CD4-positive, alpha-beta T cell treated with Interleukin-10 for 1 hour (primary cell): Measurements from ENCODE around the gene SLC30A9.

Experiments used
- DNase-seq: peaks from one replicate; pipeline ENCODE4 v3.0.0-alpha.2; 2020

The SLC30A9 gene

DNA sequence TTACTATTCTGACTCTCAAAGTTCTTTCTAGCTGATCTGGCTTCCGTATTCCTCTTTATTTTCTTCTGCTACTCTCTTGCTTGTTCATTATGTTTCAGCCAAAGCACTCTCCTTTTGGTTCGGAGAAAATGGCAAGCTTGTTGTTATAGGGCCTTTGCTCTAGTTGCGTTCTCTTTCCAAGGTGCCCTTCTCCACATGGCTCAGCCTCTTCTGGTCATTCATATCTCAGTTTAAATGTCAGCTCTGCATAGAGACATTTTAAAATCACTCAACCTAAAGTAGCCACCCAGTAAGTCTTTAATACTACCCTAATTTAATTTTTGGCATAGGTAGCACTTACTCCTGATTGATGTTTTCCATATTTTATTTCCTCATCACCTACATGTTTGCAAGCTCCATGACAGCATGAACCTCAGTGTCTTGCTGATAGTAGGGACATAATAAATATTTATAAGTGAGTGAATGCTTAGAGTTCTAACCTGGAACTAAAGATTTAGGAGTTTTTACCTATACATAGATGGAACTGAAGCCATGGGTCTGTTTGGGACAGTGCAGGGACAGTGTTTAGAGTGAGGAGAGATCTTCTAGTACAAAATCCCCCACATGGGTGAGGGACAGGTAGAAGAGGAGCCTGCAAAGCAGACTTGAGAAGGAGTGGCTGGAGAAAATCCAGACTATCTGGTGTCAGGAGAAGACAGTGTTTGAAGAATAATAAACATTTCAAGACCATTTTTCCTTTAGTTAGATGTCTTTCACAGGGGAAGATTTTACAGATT lies 17.9 kb downstream of the SLC30A9 start:
- no peak for DNase-seq

GRCh38 chr4:42015438-42015837 lies 25.1 kb downstream of the SLC30A9 start:
- DNase-seq: no peak

DNA sequence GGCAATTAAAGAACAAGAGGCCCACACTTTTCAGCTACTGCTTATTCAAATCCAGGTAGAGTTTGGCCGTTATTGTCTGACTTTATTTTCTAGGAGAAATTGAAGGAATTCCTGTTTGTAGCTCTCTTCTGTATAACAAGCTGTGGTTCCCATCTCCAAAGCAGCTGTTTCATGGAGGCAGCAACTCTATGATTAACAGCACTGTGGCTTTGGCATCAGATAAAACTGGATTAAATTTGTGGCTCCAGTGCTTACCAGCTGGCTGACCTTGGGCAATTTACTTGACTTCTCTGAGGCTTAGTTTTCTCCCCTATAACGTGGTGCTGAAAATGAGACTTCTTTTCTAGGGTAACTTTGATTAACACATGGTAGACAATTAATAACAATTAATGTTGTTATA lies 28.1 kb downstream of the SLC30A9 start:
- DNase-seq: no peak

- no peak for DNase-seq
Measured at GRCh38 chr4:42048394-42048793, 58.1 kb downstream of the SLC30A9 start.

GRCh38 chr4:42050516-42051249 lies 60.4 kb downstream of the SLC30A9 start:
- no peak for DNase-seq

GRCh38 chr4:42066402-42066801 lies 76.1 kb downstream of the SLC30A9 start:
- no peak for DNase-seq

DNA sequence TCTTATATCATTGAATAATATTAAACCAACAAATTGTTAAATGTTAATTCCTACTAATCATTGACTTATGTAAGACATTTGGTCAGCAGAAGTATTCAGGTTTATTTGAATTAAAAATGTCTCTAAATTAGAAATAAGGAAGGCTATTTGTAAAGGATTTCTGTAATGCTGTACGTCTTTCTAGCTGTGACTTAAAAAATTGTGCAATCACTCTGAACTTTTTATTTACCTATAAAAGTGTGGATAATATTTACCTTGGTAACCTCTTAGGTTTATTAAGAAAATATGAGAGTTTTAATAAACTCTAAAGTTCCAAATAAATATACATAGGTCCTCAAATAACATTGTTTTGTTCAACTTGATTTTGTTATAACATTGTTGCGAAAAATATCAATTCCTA lies 76.9 kb downstream of the SLC30A9 start:
- no peak for DNase-seq

DNA sequence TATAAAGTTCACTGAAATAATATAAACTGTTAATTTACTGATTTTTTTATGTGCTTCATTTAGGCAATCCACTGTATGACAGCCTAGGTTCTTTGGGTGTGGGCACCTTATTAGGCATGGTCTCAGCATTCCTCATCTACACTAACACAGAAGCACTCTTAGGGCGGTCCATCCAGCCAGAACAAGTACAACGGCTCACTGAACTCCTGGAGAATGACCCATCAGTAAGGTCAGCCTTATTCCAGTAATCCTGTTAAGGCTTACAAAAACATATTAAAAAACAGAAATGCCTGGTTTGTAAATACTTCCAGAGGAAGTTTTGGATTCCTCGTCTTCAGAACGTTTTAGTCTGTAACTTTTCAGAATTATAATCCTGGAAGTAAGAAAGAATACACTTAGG lies 80.1 kb downstream of the SLC30A9 start:
- no peak for DNase-seq

DNA sequence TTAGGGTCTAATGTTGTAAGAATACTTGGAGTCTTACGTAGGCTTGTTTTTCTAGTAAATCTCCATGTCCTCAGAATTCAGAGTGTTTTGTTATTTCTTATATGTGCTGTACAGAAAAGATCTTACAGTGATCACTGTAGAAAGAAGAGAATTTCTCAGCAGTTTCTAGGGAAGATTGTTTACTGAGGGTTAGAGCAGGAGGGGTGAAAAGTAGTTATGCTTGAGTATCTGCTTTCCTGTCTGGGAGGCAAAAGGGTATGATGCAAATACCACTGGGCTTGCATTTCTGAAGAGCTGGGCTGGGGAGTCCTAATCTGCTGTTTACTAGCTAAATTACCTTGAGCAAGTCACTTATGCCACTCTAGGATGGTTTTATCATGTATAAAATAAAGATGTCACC lies 84.0 kb downstream of the SLC30A9 start:
- DNase-seq: no peak

DNA sequence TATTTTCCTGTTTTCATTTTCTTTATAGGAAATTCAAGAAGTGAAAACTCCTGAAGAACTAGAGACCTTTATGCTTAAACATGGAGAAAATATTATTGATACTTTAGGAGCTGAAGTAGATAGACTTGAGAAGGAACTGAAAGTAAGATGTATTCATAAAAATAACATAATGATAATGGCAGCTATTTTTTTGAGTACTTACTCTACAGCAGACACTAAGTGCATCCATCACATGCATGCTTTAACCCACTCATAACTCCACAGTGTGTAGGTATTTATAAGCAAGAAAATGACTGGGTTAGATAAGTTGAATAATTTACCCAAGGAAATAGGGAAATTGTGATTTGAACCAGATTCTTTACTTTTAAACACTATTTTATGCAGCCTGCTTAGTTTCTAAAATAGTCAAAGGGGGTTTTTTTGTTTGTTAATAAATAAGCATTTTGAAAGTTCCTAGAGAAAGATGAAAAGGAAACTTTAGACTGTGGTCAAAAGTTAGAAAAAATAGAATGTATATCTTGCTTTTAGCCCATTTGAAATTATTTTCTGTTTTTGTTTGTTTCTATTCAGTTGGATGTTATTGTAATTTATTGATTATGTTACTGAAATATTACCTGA lies 88.0 kb downstream of the SLC30A9 start:
- no peak for DNase-seq

- no peak for DNase-seq
Measured at GRCh38 chr4:42080306-42080705, 90.0 kb downstream of the SLC30A9 start.

GRCh38 chr4:42083816-42084215 lies 93.5 kb downstream of the SLC30A9 start:
- no peak for DNase-seq

GRCh38 chr4:42088386-42088785 lies 98.1 kb downstream of the SLC30A9 start:
- DNase-seq: no peak

- no peak for DNase-seq
Measured at GRCh38 chr4:42101446-42101975, 111.2 kb downstream of the SLC30A9 start.

- DNase-seq: no peak
Measured at GRCh38 chr4:42104521-42104920, 114.2 kb downstream of the SLC30A9 start.

GRCh38 chr4:42112846-42113245 lies 122.5 kb downstream of the SLC30A9 start:
- no peak for DNase-seq

DNA sequence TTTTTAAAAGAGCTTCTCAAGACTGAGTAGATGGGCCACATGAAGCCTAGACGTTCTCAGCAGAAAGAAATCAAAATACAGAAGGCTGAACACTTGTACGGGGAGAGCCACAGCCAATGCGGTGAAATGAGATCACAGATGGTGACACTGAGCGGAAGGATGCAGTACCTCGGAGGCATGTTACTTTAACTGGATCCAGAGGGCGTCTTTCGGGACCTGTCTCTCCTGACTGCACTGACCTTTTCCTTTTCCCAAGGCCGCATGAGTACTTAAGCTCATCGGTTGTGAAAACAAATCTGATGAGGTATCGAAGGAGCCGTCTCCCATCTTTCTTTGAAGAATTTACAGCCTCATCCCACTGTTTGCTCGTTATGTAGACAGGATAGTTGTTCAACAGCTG lies 129.6 kb downstream of the SLC30A9 start:
- no peak for DNase-seq

DNA sequence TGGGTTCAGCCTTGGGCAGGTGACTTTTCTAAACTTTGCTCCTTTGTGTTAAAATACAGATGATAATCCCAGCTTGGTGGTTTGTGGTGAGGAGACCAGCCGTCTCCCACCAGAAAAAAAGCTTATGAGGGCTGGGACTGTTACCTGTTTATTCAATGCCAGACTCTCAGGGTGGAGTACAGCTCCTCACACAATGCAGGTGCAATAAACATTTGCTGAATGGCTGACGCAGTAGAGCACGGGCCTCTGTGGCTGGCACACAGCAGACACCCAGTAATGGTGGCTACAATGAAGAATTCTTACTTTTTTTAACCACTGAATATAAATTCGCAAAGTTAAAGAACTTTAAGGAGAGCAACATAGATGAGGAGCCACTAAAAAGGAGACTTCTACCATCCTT lies 131.9 kb downstream of the SLC30A9 start:
- no peak for DNase-seq

DNA sequence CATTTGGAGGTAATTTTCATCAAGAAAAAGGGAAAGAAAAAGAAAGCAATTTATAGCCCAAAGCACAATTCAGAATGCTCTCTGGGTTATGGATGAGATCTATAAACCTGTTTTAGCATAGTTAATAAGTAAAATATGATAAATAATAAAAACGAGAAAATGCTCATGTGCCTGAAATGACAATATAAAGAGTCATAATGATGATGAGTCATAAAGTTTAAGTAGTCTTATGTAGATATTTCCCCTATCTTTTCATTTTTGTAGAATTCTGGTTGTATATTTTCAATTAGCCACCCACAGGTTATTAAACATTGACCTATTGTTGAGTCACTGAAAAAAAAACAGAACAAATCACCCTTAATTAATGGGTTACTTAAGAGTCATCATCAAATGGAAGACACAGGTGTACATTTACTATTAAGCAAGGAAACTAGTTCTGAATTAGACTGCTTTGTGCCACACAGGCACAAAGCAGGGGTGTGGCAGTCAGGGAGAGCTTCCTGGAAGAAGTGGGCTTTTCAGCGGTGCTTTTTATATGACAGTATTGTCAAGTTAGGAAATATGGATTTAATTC lies 132.8 kb downstream of the SLC30A9 start:
- DNase-seq: no peak

DNA sequence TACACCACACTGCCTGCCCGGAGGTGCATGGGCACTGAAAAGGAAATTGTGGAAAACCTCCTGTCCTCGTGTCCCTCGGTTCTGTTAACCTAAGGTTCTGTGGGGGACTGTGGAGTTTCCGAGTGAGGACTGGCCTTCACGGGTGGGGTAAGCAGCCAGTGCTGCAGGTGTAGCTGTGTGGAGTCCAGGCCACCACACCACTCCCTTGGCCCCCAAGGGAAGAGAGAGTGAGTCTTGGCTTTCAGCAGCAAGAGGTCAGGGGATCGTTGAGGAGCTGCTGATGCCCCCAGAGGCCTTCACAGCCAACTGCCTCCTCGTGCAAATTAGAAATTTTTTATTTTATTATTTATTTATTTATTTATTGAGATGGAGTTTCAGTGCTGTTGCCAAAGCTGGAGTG lies 141.8 kb downstream of the SLC30A9 start:
- DNase-seq: no peak

GRCh38 chr4:42133006-42133405 lies 142.7 kb downstream of the SLC30A9 start:
- DNase-seq: no peak

GRCh38 chr4:42136371-42136770 lies 146.0 kb downstream of the SLC30A9 start:
- no peak for DNase-seq
